GM10248 (cell line): ENCODE measurements around the gene SLC25A26.
"Not testable (repeated sequence)": the region's sequence is repeated elsewhere in the genome, so short reads cannot be mapped to it uniquely, and the experiment has no call there.

ENCODE experiments used
- CTCF ChIA-PET: fragments of 300-600 bp; sonication (Branson Sonifier 250); formaldehyde crosslinking; extraction: SDS; loops from one replicate; lab custom pipeline; 2021; ENCODE audit warnings: antibody characterized with exemption; lab: Yijun Ruan, JAX
- POLR2A ChIA-PET: fragments of 350-650 bp; sonication (Branson Sonifier 250); formaldehyde crosslinking; extraction: SDS; loops from one replicate; lab custom pipeline; 2020; ENCODE audit warnings: antibody characterized with exemption; lab: Yijun Ruan, JAX
- DNase-seq: peaks from one replicate; pipeline ENCODE4 v3.0.0; 2012; ENCODE audit errors: extremely low spot score
- CTCF ChIP-seq: IDR thresholded peaks from 2 replicates; pipeline ENCODE4 v1.5.1; 2012; ENCODE audit warnings: mild to moderate bottlenecking, low read depth; ENCODE audit errors: extremely low read depth, missing control alignments, control extremely low read depth

SLC25A26 gene

GRCh38 chr3:66267906-66268305 lies 47.1 kb downstream of the SLC25A26 start:
- CTCF ChIA-PET: interaction anchor here (1.3 kb wide), 1 partner anchor 14 kb away, joined by 3 read pairs; no protein-coding TSS in a partner anchor

GRCh38 chr3:66268864-66269263 lies 48.1 kb downstream of the SLC25A26 start:
- TF ChIP-seq CTCF: no peak

More at GRCh38 chr3:66267906-66268305, 47.1 kb downstream of the SLC25A26 start:
- DNase-seq: no peak
- no peak for TF ChIP-seq CTCF
- POLR2A ChIA-PET: no interaction called here

GRCh38 chr3:66269411-66269810 lies 48.6 kb downstream of the SLC25A26 start:
- ChIA-PET CTCF (interaction anchor here (0.9 to 4.3 kb wide), 5 partner anchors 13 to 553 kb away, joined by 3 to 20 read pairs (median 3); no protein-coding TSS in a partner anchor), POLR2A (no interaction called here)
- TF ChIP-seq CTCF: no peak
- DNase-seq: no peak

More at GRCh38 chr3:66268864-66269263, 48.1 kb downstream of the SLC25A26 start:
- POLR2A ChIA-PET: no interaction called here
- DNase-seq: no peak
- CTCF ChIA-PET: interaction anchor here (0.9 to 4.3 kb wide), 4 partner anchors 14 to 553 kb away, joined by 3 to 20 read pairs (median 6); no protein-coding TSS in a partner anchor

GRCh38 chr3:66270288-66270687 lies 49.5 kb downstream of the SLC25A26 start:
- no peak for TF ChIP-seq CTCF
- CTCF ChIA-PET: interaction anchor here (1.2 to 4.3 kb wide), 3 partner anchors 13 to 546 kb away, joined by 3 to 20 read pairs (median 10); no protein-coding TSS in a partner anchor
- POLR2A ChIA-PET: no interaction called here
- DNase-seq: no peak

- no peak for DNase-seq
- TF ChIP-seq CTCF: no peak
- ChIA-PET CTCF (interaction anchor here (0.9 to 4.3 kb wide), 4 partner anchors 8 to 551 kb away, joined by 3 to 20 read pairs (median 8); no protein-coding TSS in a partner anchor), POLR2A (no interaction called here)
Measured at GRCh38 chr3:66270701-66271100, 49.9 kb downstream of the SLC25A26 start.

GRCh38 chr3:66271231-66271630 lies 50.4 kb downstream of the SLC25A26 start:
- no peak for DNase-seq
- ChIA-PET CTCF (interaction anchor here (0.9 to 4.3 kb wide), 4 partner anchors 9 to 551 kb away, joined by 3 to 20 read pairs (median 8); no protein-coding TSS in a partner anchor), POLR2A (no interaction called here)
- TF ChIP-seq CTCF: no peak

GRCh38 chr3:66272016-66272415 lies 51.2 kb downstream of the SLC25A26 start:
- no peak for TF ChIP-seq CTCF
- CTCF ChIA-PET: interaction anchor here (1.0 to 4.3 kb wide), 3 partner anchors 17 to 550 kb away, joined by 3 to 20 read pairs (median 7); no protein-coding TSS in a partner anchor

GRCh38 chr3:66274837-66275236 lies 54.0 kb downstream of the SLC25A26 start:
- CTCF ChIA-PET, DNase-seq, POLR2A ChIA-PET: not testable (repeated sequence)

More at GRCh38 chr3:66272016-66272415, 51.2 kb downstream of the SLC25A26 start:
- DNase-seq: no peak
- POLR2A ChIA-PET: no interaction called here
